SK-N-SH (cell line): ENCODE measurements around the gene SNRPA1. TPM values are rescaled to one million over a fixed set of nuclear protein-coding genes. Genes with fewer than 3 reads are reported as not detected.

Source experiments
- CTCF ChIA-PET: fragments of 300-600, 350-600 bp; formaldehyde crosslinking; extraction: SDS; loops from one replicate; lab custom pipeline; 2021; lab: Yijun Ruan, JAX
- POLR2A ChIA-PET: fragments of 350-600 bp; sonication (Branson Sonifier 250); formaldehyde crosslinking; extraction: SDS; loops from one replicate; lab custom pipeline; 2020; ENCODE audit warnings: antibody characterized with exemption, inconsistent platforms; lab: Yijun Ruan, JAX
- DNase-seq: peaks from one replicate; pipeline ENCODE4 v3.0.0; 2012
- H2AFZ ChIP-seq: fragments of 200-600 bp; sonication (generic); 2 replicates; pipeline ENCODE4 v1.8.1; 2016; ENCODE audit warnings: antibody characterized with exemption, mild to moderate bottlenecking, low read depth
- H3F3A ChIP-seq: fragments of 200-600 bp; sonication (generic); replicated peaks from 2 replicates; pipeline ENCODE3; 2016; ENCODE audit warnings: antibody characterized with exemption, mild to moderate bottlenecking; ENCODE audit not compliant: insufficient read depth
- H3K27ac ChIP-seq, 2 experiments: fragments of 200-500 bp in 1 of 2; fragments of 200-600 bp in 1 of 2; sonication (Bioruptor generic) in 1 of 2; sonication (generic), shearing (Covaris generic) in 1 of 2; 2 replicates each; pipeline versions ENCODE4 v1.5.1 to v1.6.1; 2014 to 2016; ENCODE audit warnings: low read depth in 2 of 2, inconsistent platforms in 1 of 2, low read length in 1 of 2, mild to moderate bottlenecking in 1 of 2, mixed read lengths in 1 of 2
- H3K27me3 ChIP-seq: fragments of 200-600 bp; sonication (generic), shearing (Covaris generic); 2 replicates; pipeline ENCODE4 v1.6.1; 2016; ENCODE audit warnings: mixed run types; ENCODE audit not compliant: insufficient read depth
- H3K36me3 ChIP-seq, 2 experiments: fragments of 200-500 bp in 1 of 2; fragments of 200-600 bp in 1 of 2; sonication (Bioruptor generic) in 1 of 2; sonication (generic) in 1 of 2; replicated peaks in 1 of 2; 2 replicates each; pipeline versions ENCODE3 to v1.5.1; 2014 to 2016; ENCODE audit warnings: low read length in 1 of 2, mild to moderate bottlenecking in 1 of 2; ENCODE audit not compliant: insufficient read depth in 2 of 2, control insufficient read depth in 1 of 2
- H3K4me1 ChIP-seq, 2 experiments: fragments of 200-500 bp in 1 of 2; fragments of 200-600 bp in 1 of 2; sonication (Bioruptor generic) in 1 of 2; sonication (generic), shearing (Covaris generic) in 1 of 2; 2 replicates each; pipeline versions ENCODE4 v1.5.1 to v1.6.1; 2014 to 2016; ENCODE audit warnings: low read depth in 1 of 2, low read length in 1 of 2, mixed run types in 1 of 2; ENCODE audit not compliant: insufficient read depth in 2 of 2, control insufficient read depth in 1 of 2
- H3K4me2 ChIP-seq: fragments of 200-600 bp; sonication (generic), shearing (Covaris generic); 2 replicates; pipeline ENCODE4 v1.6.1; 2017; ENCODE audit warnings: mixed run types
- H3K4me3 ChIP-seq, 2 experiments: fragments of 200-500 bp in 1 of 2; fragments of 200-600 bp in 1 of 2; sonication (Bioruptor generic) in 1 of 2; sonication (generic), shearing (Covaris generic) in 1 of 2; 2 replicates each; pipeline versions ENCODE4 v1.5.1 to v1.8.1; 2014 to 2016; ENCODE audit warnings: low read depth in 2 of 2, inconsistent platforms in 1 of 2, low read length in 1 of 2, mild to moderate bottlenecking in 1 of 2, mixed read lengths in 1 of 2, moderate library complexity in 1 of 2
- H3K79me2 ChIP-seq: fragments of 200-600 bp; sonication (generic); 2 replicates; pipeline ENCODE4 v1.8.1; 2017; ENCODE audit warnings: mild to moderate bottlenecking; ENCODE audit not compliant: insufficient read depth
- H3K9ac ChIP-seq: fragments of 200-600 bp; sonication (generic); 2 replicates; pipeline ENCODE4 v1.6.1; 2017; ENCODE audit warnings: mixed run types
- H3K9me2 ChIP-seq: fragments of 200-600 bp; sonication (generic); 2 replicates; pipeline ENCODE4 v1.6.1; 2017; ENCODE audit warnings: mixed run types
- H3K9me3 ChIP-seq: fragments of 200-600 bp; sonication (generic); 2 replicates; pipeline ENCODE4 v1.6.1; 2017; ENCODE audit warnings: mixed run types, mild to moderate bottlenecking, moderate library complexity
- H4K20me1 ChIP-seq: fragments of 200-600 bp; sonication (generic); 2 replicates; pipeline ENCODE4 v1.6.1; 2017; ENCODE audit warnings: mild to moderate bottlenecking, mixed run types; ENCODE audit not compliant: insufficient read depth
- CHD2 ChIP-seq: fragments of 150-350 bp; IDR thresholded peaks from 2 replicates; pipeline ENCODE4 v1.6.1; 2018; ENCODE audit warnings: low read length; ENCODE audit not compliant: partially characterized antibody
- CTCF ChIP-seq: fragments of 200-600 bp; sonication (generic); IDR thresholded peaks from 2 replicates; pipeline ENCODE4 v1.6.1; 2017; ENCODE audit warnings: antibody characterized with exemption, mild to moderate bottlenecking, moderate library complexity
- EP300 ChIP-seq, 2 experiments: IDR thresholded peaks; 2 replicates each; pipeline versions ENCODE4 v1.4.0 to v1.6.1; 2012; ENCODE audit warnings: borderline replicate concordance in 1 of 2, low read depth in 1 of 2, low read length in 1 of 2
- FOXJ3 ChIP-seq: sonication (generic); formaldehyde crosslinking; IDR thresholded peaks from 2 replicates; pipeline ENCODE4 v1.5.1; 2020; ENCODE audit warnings: mild to moderate bottlenecking, missing genetic modification reagents
- FOXM1 ChIP-seq: IDR thresholded peaks from 2 replicates; pipeline ENCODE4 v1.4.0; 2012; ENCODE audit warnings: low read depth, mild to moderate bottlenecking
- GABPA ChIP-seq: IDR thresholded peaks from 2 replicates; pipeline ENCODE4 v1.4.0; 2012; ENCODE audit warnings: low read depth, mild to moderate bottlenecking
- IRF3 ChIP-seq: fragments of 150-350 bp; IDR thresholded peaks from 2 replicates; pipeline ENCODE4 v1.6.1; 2016; ENCODE audit warnings: mild to moderate bottlenecking, low read depth, low read length
- MAX ChIP-seq: IDR thresholded peaks from 2 replicates; pipeline ENCODE4 v1.4.0; 2012; ENCODE audit warnings: low read depth
- NFIC ChIP-seq: IDR thresholded peaks from 2 replicates; pipeline ENCODE4 v1.4.0; 2012; ENCODE audit warnings: borderline replicate concordance
- NRF1 ChIP-seq: IDR thresholded peaks from 2 replicates; pipeline ENCODE4 v1.6.1; 2012; ENCODE audit warnings: low read depth, mild to moderate bottlenecking, low read length
- REST ChIP-seq: IDR thresholded peaks from 2 replicates; pipeline ENCODE4 v1.6.1; 2012; ENCODE audit warnings: mild to moderate bottlenecking, low read depth, low read length, moderate library complexity
- RFX5 ChIP-seq: IDR thresholded peaks from 2 replicates; pipeline ENCODE4 v1.6.1; 2012; ENCODE audit warnings: mild to moderate bottlenecking, improper control_type of control experiment, low read length
- SIN3A ChIP-seq: IDR thresholded peaks from 2 replicates; pipeline ENCODE4 v1.6.1; 2012; ENCODE audit warnings: low read depth, mild to moderate bottlenecking, low read length, moderate library complexity, borderline replicate concordance
- SMC3 ChIP-seq: IDR thresholded peaks from 2 replicates; pipeline ENCODE4 v1.6.1; 2012; ENCODE audit warnings: low read depth, low read length, improper control_type of control experiment
- TAF1 ChIP-seq: IDR thresholded peaks from 2 replicates; pipeline ENCODE4 v1.6.1; 2012; ENCODE audit warnings: low read depth, mild to moderate bottlenecking, low read length, moderate library complexity, borderline replicate concordance
- YY1 ChIP-seq: IDR thresholded peaks from 2 replicates; pipeline ENCODE4 v1.4.0; 2012; ENCODE audit warnings: low read depth, mild to moderate bottlenecking
- WGBS: methylation state at CpG from one replicate; pipeline ENCODE4 v1.1.6; 2017; ENCODE audit warnings: low lambda C conversion rate; 5-methylcytosine and 5-hydroxymethylcytosine counted together
- polyA plus RNA-seq, 3 experiments: library from polyadenylated mRNA; depleted of rRNA; stranded (reverse); fragments of >200 nt; gene quantifications; 2 replicates each; pipeline ENCODE4 v1.2.3, GENCODE V29; 2012

Gene SNRPA1
- polyA plus RNA-seq, 1 of the 3 experiments (the other 2 are of a cell fraction): 62.3 TPM

- Histone ChIP-seq H3K4me1 (peaks cover 0 to 14% of the 10 kb centered on the region in 2 experiments; a peak in 1 of 4 replicates), H3K4me2 (no peak overlapping the region), H3K9me2 (no peaks in the 10 kb centered on the region), H3K79me2 (no peaks in the 10 kb centered on the region), H3K9me3 (no peaks in the 10 kb centered on the region), H3K36me3 (no peaks in the 10 kb centered on the region), H3K27me3 (no peaks in the 10 kb centered on the region; the same call in 1 of the 2 replicates), H3K4me3 (no peak overlapping the region), H3F3A (no peaks in the 10 kb centered on the region), H2AFZ (no peak overlapping the region), H3K9ac (no peak overlapping the region)
- POLR2A ChIA-PET: no interaction called here
- DNase-seq: no peak
- CTCF ChIA-PET: interaction anchor here (2.0 to 3.2 kb wide), 2 partner anchors 17 to 321 kb away, joined by 9 to 18 read pairs; no protein-coding TSS in a partner anchor
- 78% methylated on average over 20 of the region's 21 CpGs for WGBS
- TF ChIP-seq GABPA (no peak), IRF3 (no peak), CTCF (no peak), RFX5 (no peak), NRF1 (no peak), FOXM1 (no peak), TAF1 (no peak), SIN3A (no peak), FOXJ3 (CRISPR knock-in tag) (no peak), YY1 (no peak), MAX (no peak), EP300 (IDR thresholded peaks at IDR 0.05; ENCODE audit: borderline replicate concordance in 1 of 2, low read depth in 1 of 2, low read length in 1 of 2) (no peak)
- TF ChIP-seq, all 33 proteins: peak for 0
- H3K27ac ChIP-seq: no peak overlapping the region
- no peaks in the 10 kb centered on the region for H4K20me1 ChIP-seq
Measured at GRCh38 chr15:101320501-101321052, 25.5 kb upstream of the SNRPA1 start.

- Histone ChIP-seq H2AFZ (no peak overlapping the region), H3K27me3 (no peaks in the 10 kb centered on the region; the same call in 1 of the 2 replicates), H3K9me2 (no peaks in the 10 kb centered on the region), H3K36me3 (no peaks in the 10 kb centered on the region), H3K9ac (no peak overlapping the region), H3K4me3 (no peak overlapping the region), H4K20me1 (no peaks in the 10 kb centered on the region), H3K79me2 (no peaks in the 10 kb centered on the region), H3K27ac (no peak overlapping the region), H3F3A (no peaks in the 10 kb centered on the region), H3K9me3 (no peaks in the 10 kb centered on the region), H3K4me1 (peaks cover 0 to 14% of the 10 kb centered on the region in 2 experiments; a peak in 1 of 4 replicates), H3K4me2 (no peak overlapping the region)
- ChIA-PET POLR2A (interaction anchor here (1.0 kb wide), 1 partner anchor 132 kb away, joined by 3 read pairs; no protein-coding TSS in a partner anchor), CTCF (interaction anchor here (0.9 to 3.2 kb wide), 4 partner anchors 15 to 323 kb away, joined by 3 to 18 read pairs (median 6); no protein-coding TSS in a partner anchor)
- TF ChIP-seq REST: peak; percentile 74; the same call in 1 of the 2 replicates
- no peak for TF ChIP-seq CHD2
- 0 out of 2 replicates have a peak, but pooled peaks have one; percentile 28 for TF ChIP-seq FOXJ3 (CRISPR knock-in tag)
- TF ChIP-seq NFIC: no peak
- no peak for TF ChIP-seq SMC3
- no peak for TF ChIP-seq NRF1
- 25% methylated on average over 7 of the region's 7 CpGs for WGBS
- DNase-seq: peak; percentile 57
Measured at GRCh38 chr15:101318839-101319238, 23.8 kb upstream of the SNRPA1 start.
